Spleen (tissue), 7 donors: ENCODE measurements around the gene CCDC148.

Experiments
- CTCF ChIP-seq, 11 experiments: fragments of 200-600 bp in 7 of 11; fragments of 450-650 bp in 4 of 11; sonication (generic) in 4 of 11; IDR thresholded peaks in 8 of 11; conservative IDR thresholded peaks in 3 of 11; 1 replicate in 7 of 11; 2 replicates in 4 of 11; pipeline versions ENCODE4 v1.4.0 to v1.8.0; 2016 to 2021; ENCODE audit warnings: antibody characterized with exemption in 11 of 11, inconsistent platforms in 4 of 11, mild to moderate bottlenecking in 1 of 11
- POLR2A ChIP-seq, 3 donors: fragments of 450-650 bp; IDR thresholded peaks; one replicate each; pipeline ENCODE4 v1.5.1; 2017; ENCODE audit warnings: antibody characterized with exemption in 3 of 3, mild to moderate bottlenecking in 1 of 3
- POLR2AphosphoS5 ChIP-seq, 3 donors: sonication (generic); formaldehyde crosslinking; IDR thresholded peaks; one replicate each; pipeline ENCODE4 v1.5.1; 2017; ENCODE audit warnings: antibody characterized with exemption in 3 of 3
- donor health status: DM: no; HTN: no; CAD: no; lungs with moderate emphysema.
- donor health status: DM: no; HTN: no; CAD: no.
- donor health status: DM: no; HTN: no; CAD: no.

GRCh38 chr2:158217593-158217992 lies 239.0 kb downstream of the CCDC148 start:
- TF ChIP-seq CTCF (IDR thresholded peaks at IDR 0.05 in 8 of 11, conservative IDR thresholded peaks at IDR 0.05 in 3 of 11) = no peak
- no peak for TF ChIP-seq POLR2A (IDR thresholded peaks at IDR 0.05)
- no peak for TF ChIP-seq POLR2AphosphoS5 (IDR thresholded peaks at IDR 0.05)
